Right renal cortex interstitium (tissue), 3 donors: ENCODE results near the gene ARHGAP45. TPM values are rescaled to one million over a fixed set of nuclear protein-coding genes. Genes with fewer than 3 reads are reported as not detected.
"Not testable (repeated sequence)": the region's sequence is repeated elsewhere in the genome, so short reads cannot be mapped to it uniquely, and the experiment has no call there.

Experiments used
- DNase-seq, 3 donors: peaks; one replicate each; pipeline ENCODE4 v3.0.0-alpha.2; 2013; ENCODE audit warnings: low read depth in 3 of 3, low spot score in 2 of 3
- polyA plus RNA-seq, 3 donors: library from polyadenylated mRNA; unstranded; fragments of 120-200 nt; gene quantifications; one replicate each; pipeline ENCODE4 v1.2.1, GENCODE V29; 2013; ENCODE audit not compliant: insufficient read length in 3 of 3

Gene ARHGAP45
- polyA plus RNA-seq, 3 donors, result 7.2 to 10.6 (median 9.1) TPM

GRCh38 chr19:1113030-1113985 lies 46.3 kb downstream of the ARHGAP45 start:
- peak in 1 of 3 donors; percentile 79 for DNase-seq

- DNase-seq, result no peak
These were observed 47.1 kb downstream of the ARHGAP45 start for GRCh38 chr19:1113986-1114483.

- DNase-seq, result not testable (repeated sequence)
These were observed 47.8 kb downstream of the ARHGAP45 start for GRCh38 chr19:1114728-1115127.

GRCh38 chr19:1115646-1116420 lies 48.9 kb downstream of the ARHGAP45 start:
- no peak for DNase-seq

- no peak for DNase-seq
These were observed 50.0 kb downstream of the ARHGAP45 start for GRCh38 chr19:1116726-1117581.

GRCh38 chr19:1117654-1118053 lies 50.7 kb downstream of the ARHGAP45 start:
- DNase-seq, result no peak

GRCh38 chr19:1118999-1119398 lies 52.0 kb downstream of the ARHGAP45 start:
- DNase-seq, result no peak

- DNase-seq, result no peak
These were observed 52.7 kb downstream of the ARHGAP45 start for GRCh38 chr19:1119475-1120217.

GRCh38 chr19:1121395-1121794 lies 54.4 kb downstream of the ARHGAP45 start:
- no peak for DNase-seq

- no peak for DNase-seq
These were observed 55.3 kb downstream of the ARHGAP45 start for GRCh38 chr19:1122021-1122971.

GRCh38 chr19:1122972-1123363 lies 56.0 kb downstream of the ARHGAP45 start:
- no peak for DNase-seq

GRCh38 chr19:1123381-1123780 lies 56.4 kb downstream of the ARHGAP45 start:
- DNase-seq, result no peak

GRCh38 chr19:1123885-1124677 lies 57.1 kb downstream of the ARHGAP45 start:
- no peak for DNase-seq

- DNase-seq, result no peak
These were observed 58.9 kb downstream of the ARHGAP45 start for GRCh38 chr19:1125601-1126467.

- no peak for DNase-seq
These were observed 60.2 kb downstream of the ARHGAP45 start for GRCh38 chr19:1126984-1127760.

- DNase-seq, result no peak
These were observed 61.1 kb downstream of the ARHGAP45 start for GRCh38 chr19:1128106-1128505.
